DOHH2 (cell line): ENCODE data around the gene KANK4.

Experiments
- CTCF ChIP-seq: fragments of 200-600 bp; sonication (generic); IDR thresholded peaks from one replicate; pipeline ENCODE4 v1.5.1; 2014; ENCODE audit warnings: antibody characterized with exemption, mild to moderate bottlenecking, low read depth, low read length; ENCODE audit not compliant: poor library complexity, severe bottlenecking
- EZH2phosphoT487 ChIP-seq: fragments of 200-600 bp; sonication (generic); IDR thresholded peaks from 2 replicates; pipeline ENCODE4 v1.6.1; 2017; ENCODE audit warnings: borderline replicate concordance, mild to moderate bottlenecking, antibody characterized with exemption, low read length, moderate library complexity, mixed read lengths

- TF ChIP-seq EZH2phosphoT487 (no peak), CTCF (no peak)
These were observed 21.9 kb upstream of the KANK4 start for GRCh38 chr1:62341089-62341488.
